Hematopoietic multipotent progenitor cell treated with erythropoietin and hydrocortisone succinate and interleukin-3 and kit ligand, for 8 days (in vitro differentiated cells): ENCODE results near the gene SULT4A1.
A peak's percentile ranks its signal among the peaks of the same experiment; 100 is the strongest.

Source experiments
- DNase-seq: peaks from one replicate; pipeline ENCODE4 v3.0.0-alpha.2; 2015

SULT4A1 gene

DNA sequence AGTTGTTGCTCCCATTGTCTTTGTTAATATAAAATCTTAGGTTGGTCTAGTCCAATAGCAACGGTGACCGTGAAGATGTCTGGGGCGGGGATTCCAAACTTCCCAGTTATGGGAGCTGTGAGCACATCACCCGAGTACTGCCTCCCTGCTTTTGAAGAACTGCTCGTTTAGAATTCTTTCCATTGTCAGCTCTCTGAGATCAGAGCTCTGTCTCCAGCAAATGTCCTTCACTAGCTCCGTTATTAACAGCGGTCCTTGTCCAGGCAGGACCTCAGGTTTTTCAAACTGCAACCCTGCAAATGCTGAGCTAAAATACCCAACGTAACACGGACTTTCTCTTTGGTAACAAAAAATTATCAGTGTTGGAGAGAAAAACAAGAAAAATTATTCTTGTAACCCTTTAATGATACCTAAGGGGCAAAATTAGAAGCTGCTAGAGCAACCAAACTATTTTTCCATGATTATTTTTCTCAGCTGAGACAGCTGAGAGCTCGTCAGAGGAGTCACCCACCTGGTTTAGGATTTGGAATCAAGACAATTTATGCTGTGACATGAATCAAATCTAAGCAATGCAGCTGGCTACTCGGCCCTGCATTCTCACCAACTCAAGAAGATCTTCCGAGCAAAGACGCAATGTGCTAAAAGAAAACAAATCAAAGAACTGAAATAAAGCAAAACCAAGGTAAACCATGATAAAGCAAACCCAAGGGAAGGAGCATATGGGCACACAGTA, 35.1 kb downstream of the SULT4A1 start:
- DNase-seq: no peak

DNA sequence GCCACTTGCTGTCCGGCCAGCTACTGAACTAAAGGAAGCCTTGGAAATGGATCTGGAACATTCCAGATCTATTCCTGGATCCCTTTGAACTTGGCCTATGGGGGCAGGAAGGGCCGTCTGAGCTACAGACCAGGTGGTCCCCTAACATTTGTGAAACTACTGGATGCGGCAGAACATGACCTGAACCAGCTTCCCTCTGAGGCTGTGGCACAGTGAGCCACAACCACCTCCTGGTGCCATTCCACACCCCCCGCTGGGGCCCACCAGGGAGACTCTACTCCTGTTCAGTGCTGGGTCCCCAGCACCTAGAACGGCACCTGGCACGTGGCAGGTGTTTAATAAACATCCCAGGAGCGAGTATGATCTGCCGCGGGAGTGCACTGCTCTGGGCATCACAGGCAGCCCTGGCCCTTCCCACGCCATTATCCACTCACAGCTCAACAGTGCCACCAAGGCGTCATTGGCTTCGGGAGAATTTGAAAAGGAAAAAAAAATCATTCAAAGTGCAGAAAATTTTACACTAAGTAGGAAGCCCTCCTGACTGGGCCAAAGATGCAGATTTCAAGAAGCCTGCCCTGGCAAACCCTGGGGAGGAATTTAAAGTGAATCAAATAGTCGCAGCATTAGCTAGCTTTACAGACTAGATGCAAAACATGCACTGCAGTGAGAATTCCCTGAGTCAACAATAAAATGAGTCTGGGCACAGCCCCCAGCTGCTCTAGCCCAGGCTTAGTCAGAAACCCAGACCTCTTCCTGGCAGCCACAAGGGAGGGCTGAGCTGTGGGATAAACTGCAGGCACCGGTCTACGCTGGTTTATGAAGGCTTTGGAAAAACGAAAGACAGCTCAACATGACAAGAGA, 35.9 kb downstream of the SULT4A1 start:
- DNase-seq: no peak

DNA sequence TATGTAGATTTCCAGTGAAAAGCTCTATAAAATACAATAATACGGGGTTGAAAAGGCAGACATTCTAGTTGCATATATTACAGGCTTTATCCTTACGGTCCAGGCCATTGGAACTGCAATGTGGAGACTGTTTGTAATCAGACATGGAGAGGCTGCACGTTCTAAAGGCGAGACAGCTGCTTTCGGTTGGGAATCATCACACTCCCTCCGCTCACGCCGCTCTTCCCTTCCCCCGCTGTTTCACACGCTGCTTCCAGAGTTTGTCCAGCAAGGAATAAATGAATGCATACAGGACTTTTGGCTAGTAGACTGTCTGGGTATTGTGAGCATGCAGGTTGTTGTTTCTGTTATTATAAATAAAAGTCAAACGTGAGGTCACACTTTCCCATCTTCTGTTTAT, 36.7 kb downstream of the SULT4A1 start:
- no peak for DNase-seq

DNA sequence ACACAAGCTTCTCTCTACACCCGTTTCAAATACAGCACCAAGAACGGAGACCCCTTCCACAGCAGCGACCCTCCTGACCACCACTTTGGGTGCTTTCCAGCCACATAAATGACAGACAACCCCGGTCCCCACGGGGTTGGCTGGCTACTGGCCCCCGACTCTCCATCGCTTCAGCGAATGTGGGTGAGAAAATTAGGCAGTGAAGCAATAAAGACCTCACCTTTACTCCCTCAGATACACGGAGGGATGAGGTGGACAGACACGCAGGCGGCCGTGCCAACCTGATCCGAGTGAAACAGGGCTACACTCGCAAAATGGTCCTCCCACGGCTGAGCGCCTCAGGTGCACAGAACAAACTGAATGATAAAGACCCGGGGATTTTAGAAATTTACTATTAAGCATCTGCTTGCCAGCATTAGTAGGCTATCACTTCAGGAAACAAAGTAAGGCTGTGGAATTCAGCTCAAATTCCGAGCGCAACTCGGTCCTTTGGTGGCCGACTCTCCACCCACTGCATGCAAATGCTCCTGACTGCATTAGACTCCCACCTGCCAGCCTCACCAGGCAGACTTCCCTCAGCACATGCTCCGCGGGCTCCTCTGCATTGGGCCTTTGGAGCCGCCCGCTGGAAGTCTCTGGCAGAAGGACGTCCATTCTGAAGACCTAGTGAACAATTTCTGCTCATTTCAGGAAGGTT, 37.4 kb downstream of the SULT4A1 start:
- no peak for DNase-seq

DNA sequence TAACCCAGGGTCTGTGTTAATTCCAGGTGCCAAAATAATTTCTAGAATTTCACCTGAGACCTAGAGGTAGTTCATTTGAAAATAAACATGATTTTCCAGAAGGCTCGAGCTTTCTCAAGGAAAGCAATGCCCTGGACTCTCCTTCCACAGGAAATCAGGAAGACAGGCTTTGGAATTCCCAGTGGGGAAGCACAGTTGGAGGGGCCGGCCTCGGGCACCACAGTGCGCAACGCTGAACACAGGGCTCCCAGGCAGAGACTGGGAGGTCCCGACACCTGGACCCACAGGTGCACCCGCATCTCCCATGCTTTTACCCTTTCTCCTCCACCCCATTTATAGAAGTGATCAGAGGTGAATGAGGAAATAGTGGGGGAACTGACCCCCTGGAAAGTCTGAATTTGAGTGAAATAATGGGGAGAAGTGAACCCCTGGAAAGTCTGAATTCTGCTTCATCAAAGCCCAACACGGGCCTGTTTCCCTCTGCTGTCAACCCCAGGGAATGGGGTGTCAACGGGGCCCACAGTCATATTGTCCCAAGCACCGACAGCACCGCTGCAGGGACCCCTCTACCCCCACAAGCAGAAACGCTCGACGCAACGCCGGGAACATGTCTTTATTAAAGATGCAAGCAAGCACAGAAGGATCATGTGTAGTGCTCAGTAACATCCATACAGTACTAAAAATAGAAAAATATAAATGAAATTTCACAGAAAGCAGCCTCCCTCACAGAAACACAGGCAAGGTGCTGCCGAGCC, 38.2 kb downstream of the SULT4A1 start:
- no peak for DNase-seq

DNA sequence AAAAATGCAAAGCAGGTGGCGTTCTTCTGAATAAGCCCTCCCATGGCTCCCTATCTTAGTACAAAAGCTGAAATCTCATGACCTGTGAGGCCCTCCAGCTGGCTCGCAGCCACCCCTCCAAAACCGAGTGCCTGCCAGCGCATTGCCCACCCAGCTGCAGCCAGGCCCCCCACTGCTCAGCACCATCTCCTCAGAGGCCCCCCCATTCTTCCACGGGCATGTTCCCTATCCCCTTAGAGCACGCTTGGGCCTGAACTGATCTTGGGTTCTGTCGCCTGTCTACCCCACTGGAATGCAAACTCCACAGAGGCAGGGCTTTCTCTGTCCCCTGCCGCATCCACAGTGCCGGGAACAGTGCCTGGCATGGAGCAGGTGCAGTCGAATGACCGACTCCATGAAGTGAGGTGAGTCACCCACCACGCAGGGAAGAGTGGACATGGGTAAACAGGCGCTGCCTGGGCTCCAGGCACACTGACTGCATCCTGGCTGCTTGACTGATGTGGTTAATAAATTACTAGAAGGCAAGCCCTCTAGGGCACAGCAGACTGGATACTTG, 38.9 kb downstream of the SULT4A1 start:
- no peak for DNase-seq

DNA sequence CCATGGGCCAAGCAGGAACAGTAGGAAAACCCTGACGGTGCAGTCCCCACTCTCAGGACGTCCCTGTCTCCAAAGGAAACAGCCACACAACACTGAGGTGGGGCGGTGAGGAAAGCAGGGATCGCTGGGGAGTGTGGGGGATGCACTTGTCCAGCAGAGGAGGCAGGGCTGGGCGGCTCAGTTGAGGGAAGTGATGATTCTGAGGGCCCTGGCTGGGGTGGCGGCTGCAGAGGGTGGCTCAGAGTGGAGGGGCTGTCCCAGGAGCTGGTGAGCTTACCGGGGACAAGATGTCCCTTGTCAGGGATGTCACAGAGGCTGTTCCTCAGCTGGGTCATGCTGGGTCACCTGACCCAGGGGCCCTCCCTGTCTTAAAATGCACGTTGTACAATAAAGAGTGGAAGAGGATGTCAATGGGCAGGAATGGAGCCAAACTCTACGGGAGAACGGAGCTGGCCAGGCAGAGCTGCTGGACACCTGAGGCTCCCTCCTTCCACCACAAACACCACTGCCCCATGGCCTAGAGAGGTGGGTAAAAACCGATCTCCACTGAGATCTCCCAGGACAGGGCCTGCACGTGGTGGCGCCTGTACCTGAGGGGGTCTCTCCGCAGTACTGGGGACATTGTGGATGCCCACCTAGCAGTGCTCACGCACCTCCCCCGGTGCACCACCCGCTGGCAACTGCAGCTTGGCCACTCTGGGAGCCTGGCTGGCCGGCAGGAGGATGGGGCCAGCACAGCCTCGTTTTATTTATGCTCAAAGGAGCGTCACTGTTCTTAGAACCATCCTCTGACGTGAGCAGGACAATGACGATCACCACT, 40.5 kb downstream of the SULT4A1 start:
- DNase-seq: no peak

DNA sequence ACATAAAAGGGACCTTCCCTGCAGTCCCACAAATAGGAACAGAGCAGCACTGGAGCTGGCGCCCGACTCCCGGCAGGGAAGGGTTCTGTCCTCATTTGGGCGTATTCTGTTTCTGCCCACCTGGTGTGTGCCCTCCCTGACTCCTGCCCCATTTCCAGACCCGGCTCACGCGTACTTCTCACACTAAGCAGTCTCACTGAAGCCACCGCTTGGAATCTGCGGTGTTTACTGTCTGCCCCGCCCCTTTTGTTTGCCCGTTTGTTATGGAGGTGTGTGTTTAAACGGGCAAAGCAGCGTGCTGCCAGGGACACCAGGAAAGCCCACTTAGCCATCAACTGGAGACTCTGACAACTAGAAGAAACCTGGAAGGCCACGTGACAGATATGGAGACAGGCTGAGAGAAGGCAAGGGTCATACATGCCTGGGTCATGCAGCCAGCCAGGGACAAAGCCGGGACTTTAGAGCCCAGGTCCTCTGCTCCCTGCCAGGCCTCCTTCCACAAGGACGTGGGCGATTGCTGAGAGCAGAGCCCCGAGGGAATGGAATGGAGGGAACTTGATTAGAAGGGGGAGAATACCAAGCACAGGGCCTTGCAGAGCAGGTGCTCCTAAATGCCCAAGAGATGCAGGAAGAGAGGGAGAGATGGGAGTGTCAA, 41.5 kb downstream of the SULT4A1 start:
- no peak for DNase-seq

DNA sequence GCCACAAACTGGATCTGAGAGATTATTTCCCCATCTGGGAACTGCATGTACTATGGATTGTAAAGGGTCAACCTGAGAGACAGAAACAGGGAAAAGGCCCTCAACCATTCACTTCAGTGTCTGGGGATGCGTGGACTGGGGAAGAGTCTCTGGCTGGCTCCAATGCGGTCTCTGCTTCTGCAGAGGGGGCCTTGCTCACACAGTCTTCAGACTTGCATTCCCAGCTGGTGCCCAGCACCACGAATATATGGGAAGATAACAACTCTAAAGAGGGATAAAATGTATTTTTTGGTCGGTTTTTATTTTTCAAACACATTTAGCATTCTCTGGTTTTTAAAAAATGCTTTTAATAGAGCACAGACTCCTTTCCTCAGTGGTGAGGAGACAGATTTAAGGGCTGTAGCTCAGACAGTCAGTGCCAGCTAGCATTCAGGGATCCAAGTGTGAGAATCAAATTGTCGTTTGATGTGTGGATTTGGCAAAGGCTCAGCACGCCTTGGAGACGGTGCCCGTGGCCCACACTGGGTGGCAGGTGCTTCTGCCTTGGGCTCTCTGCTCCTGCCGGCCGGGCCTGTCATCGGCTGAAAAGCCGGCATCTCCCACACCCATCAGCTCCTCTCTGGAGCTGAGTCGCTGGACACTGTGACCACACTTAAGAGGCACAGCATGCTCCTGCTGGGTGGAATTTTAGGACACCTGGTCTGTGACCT, 42.2 kb downstream of the SULT4A1 start:
- DNase-seq: no peak

DNA sequence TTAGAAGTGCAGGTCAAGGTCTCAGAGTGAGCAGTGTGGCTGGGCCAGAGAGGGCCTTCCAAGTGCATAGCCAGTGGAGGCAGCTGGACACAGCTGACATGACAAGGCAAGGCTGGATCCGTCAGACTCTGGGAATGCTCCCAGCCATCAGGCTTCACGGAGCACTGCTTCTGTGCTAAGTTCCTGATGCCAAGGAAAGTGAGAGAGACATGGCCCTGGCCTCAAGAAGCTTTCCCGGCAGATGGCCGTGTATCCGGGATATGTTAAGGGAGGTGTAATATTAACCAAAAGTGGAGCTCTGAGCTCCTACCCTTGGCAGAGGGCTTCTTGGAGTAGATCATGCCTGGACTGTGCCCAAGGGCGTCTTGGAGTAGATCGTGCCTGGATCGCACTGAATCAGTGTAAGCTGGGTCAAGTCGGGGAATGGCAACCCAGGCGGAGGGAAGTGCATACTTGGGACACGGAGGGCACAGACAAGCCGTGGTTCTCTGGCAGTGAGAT, 42.8 kb downstream of the SULT4A1 start:
- no peak for DNase-seq

DNA sequence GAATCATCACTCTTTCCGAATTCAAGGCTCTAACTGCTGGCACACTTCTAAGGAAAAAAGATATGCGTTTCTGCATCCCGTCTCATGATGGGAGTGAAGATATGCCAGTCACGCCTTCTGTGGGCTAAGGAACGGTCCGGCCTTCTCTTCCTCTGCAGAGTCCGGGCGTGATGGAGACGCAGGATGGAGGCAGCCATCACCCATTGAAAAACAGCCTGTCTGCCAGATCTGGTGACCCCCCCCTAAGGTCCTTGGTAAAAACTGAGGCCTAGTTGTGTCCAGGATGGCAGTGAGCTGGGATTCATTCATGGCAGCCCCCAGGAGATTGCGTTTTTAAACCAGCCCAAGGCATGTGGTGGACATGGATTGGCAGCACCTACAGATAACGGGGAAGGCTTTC, 43.3 kb downstream of the SULT4A1 start:
- DNase-seq: no peak

DNA sequence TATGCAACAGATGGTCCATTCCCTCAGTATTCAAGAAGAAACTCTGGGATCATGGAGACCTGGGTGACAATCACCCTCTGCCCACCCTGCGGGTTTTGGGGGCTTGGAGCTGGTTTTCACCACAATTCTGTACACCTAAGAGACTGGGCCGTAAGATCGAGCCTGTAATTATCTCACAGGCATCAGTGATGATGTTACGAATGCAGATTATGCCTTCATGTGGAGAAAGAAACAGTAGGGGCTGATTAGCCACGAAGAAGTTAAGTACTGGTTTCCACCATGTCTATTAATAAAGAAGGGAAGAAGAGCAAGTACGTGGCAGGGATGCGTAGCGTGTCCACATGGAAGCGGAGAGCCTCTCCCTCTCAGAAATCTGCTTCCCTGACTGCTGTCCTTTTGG, 44.9 kb downstream of the SULT4A1 start:
- DNase-seq: no peak

DNA sequence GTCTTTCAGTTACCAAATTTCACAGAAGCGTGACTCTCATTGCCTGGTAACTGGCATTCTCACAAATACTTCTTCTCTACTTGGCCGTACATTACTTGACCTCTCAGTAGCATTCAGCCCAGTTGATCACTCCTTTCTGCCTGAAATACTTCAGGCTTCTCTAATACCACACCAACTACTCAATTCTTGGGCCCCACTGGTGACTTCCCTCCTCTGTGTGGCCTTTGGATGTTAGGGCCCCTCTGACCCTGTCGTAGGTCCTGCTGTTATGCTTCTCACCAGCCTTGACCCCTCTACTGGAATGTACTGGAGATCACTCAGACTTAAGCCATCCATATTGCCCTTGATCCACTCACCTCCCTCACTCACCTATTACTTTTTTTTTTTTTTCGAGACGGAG, 48.0 kb downstream of the SULT4A1 start:
- no peak for DNase-seq

DNA sequence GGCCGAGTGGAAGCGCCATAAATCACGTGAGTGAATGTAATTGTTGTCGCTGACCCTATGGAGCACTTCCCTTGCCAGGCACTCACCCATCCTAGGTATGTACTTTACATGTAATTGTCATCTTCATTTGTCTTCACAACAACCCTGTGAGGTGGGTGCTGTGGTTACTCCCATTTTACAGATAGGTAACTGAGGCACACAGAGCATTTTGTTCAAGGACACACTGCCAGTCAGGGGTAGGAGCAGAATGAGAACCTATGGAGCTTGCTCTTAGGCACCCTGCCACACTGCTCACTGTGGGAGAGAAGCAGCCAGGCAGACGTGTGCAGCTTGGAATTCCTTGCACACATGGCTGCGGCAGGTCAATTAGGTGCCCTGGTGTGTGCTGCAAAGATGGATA, 49.4 kb downstream of the SULT4A1 start:
- peak; percentile 20 for DNase-seq

DNA sequence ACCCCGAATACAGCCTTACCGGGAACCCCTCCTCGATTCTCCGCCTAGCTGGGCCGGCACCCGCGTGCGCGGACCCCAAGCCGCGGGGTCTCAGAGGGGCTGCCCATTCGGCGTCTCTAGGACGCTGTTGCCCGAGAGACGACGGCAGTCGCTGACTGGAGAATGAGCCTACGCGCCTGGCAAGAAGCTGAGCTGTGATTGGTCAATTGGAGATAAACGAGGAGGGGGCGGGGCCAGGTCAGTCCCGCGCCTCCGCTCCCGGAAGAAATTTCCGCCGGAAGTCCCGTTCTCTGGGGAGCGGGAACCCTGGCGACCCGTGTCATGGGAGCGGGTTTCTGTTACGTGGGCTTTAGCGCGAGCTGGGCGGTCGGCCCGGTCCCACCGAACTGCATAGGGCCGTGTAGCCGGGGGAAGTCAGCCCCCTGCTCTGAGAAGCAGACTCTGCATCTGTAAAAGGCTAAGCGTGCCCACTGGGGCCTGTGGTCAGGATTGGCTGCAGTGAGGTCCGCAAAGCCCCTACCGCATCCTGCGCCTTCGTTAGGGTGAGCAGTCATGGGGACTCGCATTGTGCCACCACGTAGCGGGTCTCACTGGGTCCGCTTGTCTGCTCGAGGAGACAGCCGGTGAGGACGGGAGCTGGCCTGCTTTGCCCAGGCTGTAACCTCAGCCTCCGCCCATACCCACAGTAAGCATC, 50.0 kb downstream of the SULT4A1 start, which contains the start of gene EFCAB6:
Gene EFCAB6 (minus strand): TSS at position 157 of the 694 bp plus-strand sequence. CDS start 29,987 bp downstream, outside the sequence.
- peak; percentile 92 for DNase-seq

DNA sequence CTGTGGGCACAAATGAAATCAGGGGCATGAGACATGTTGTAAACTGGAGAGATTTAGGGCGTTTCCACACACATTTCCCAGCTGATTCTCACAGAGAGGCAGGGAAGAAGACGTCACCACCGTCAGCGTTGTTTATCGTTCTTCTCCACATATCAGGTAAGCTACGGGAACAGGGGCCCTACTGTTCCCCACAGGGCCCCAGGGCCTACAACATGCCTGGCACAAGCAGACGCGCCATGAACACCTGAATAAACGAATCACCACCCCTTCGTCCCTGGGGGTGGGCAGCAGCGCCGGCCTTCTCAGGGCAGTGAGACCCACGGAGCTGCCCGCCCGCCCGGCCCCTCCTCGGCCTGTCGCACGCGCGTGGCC, 50.5 kb downstream of the SULT4A1 start:
- DNase-seq: peak; percentile 57

DNA sequence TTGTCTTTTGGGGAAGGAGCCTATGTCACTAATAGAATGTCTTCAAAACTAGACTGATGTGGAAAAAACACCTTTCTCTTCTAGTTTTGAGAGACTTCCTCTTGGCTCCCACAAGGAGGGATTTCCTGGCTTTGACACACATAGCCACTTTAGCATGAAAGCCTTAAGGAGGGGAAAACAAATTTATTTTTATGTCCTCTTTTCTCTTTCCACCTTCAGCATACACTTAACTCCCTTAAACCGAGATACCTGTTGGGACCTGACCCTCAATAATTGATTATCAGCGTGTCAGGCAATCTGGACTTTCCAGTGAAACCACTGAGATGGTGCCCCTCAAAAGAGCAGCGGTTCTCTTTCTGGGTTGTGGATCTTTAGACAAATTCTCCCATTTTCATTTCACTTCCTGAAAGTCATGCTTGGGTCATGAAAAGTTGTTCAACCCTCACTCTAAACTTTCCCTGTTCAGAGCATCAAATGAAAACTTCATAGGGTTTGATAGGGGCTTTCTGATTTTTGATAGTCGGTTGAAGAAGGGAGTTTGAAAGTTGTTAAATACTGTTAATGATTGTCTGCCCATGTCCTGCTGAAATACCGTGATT, 59.3 kb downstream of the SULT4A1 start:
- DNase-seq: no peak

DNA sequence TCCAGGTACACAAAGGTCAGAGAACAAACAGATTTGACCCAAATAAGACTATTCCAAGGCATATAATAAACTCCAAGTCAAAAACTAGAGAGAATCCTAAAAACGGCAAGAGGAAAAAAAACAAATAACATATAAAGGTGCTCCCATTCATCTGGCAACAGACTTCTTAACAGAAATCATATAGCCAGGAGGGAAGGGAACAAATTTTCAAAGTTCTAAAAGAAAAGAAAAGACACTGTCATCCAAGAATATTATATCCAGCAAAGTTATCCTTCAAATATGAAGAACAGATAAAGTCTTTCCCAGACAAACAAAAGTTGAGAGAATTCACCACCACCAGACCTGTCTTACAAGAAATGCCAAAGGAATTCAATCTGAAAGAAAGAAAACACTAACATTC, 61.3 kb downstream of the SULT4A1 start:
- DNase-seq: no peak

DNA sequence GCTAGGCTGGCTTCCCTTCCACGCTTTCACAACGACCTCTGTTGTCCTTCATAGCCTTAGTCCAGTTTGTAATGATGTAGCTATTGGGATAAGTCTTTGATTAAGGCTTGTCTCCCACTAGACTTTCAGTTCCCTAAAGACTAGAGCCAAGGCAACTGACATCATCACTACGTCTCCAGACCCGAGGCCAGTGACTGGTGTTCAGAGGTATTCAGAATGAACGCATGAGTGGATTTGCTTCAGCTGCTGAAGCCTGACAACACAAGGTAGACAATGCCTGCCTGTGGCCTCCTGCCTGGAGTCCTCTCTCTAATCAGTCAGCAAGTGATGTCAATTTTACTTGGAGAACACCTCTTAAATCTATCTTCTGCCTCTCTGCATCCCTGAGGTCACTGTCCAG, 63.8 kb downstream of the SULT4A1 start:
- no peak for DNase-seq
